OCI-LY7 (cell line): ENCODE data around the gene SYNM. TPM values are rescaled to one million over a fixed set of nuclear protein-coding genes. Genes with fewer than 3 reads are reported as not detected.
A peak's percentile ranks its signal among the peaks of the same experiment; 100 is the strongest.

Experiments used
- BruUV-seq: library from RNA; stranded (reverse); fragments of 400-500 nt; replicated peaks from 2 replicates; lab custom pipeline; 2021; lab: Mats Ljungman, UMichigan
- CTCF ChIA-PET: fragments of 300-600 bp; sonication (Branson Sonifier 250); formaldehyde crosslinking; loops from one replicate; lab custom pipeline; 2022; ENCODE audit warnings: antibody characterized with exemption; ENCODE audit not compliant: unreplicated experiment; lab: Charles Lee
- POLR2A ChIA-PET: fragments of 300-600 bp; sonication (Branson Sonifier 250); formaldehyde crosslinking; loops from one replicate; lab custom pipeline; 2022; ENCODE audit warnings: antibody characterized with exemption; lab: Charles Lee
- DNase-seq: peaks from one replicate; pipeline ENCODE4 v3.0.0-alpha.2; 2015; ENCODE audit warnings: low spot score
- H2AFZ ChIP-seq: fragments of 200-600 bp; sonication (generic), shearing (Covaris generic); 2 replicates; pipeline ENCODE4 v1.6.1; 2014; ENCODE audit warnings: mild to moderate bottlenecking, antibody characterized with exemption, low read length, moderate library complexity
- H3K27ac ChIP-seq: fragments of 200-600 bp; sonication (generic); 2 replicates; pipeline ENCODE4 v1.5.1; 2014; ENCODE audit warnings: mixed run types, low read depth, mild to moderate bottlenecking, moderate library complexity, low read length, inconsistent platforms; ENCODE audit not compliant: poor library complexity, severe bottlenecking
- H3K36me3 ChIP-seq: fragments of 200-600 bp; sonication (generic); 2 replicates; pipeline ENCODE4 v1.6.1; 2014; ENCODE audit warnings: mild to moderate bottlenecking, antibody characterized with exemption, low read length, moderate library complexity, mixed read lengths; ENCODE audit not compliant: insufficient read depth
- H3K4me1 ChIP-seq: fragments of 200-600 bp; sonication (generic); 2 replicates; pipeline ENCODE4 v1.5.1; 2014; ENCODE audit warnings: mild to moderate bottlenecking, low read length; ENCODE audit not compliant: insufficient read depth, poor library complexity, severe bottlenecking
- H3K4me2 ChIP-seq: fragments of 200-600 bp; sonication (generic); 2 replicates; pipeline ENCODE4 v1.6.1; 2014; ENCODE audit warnings: mild to moderate bottlenecking, low read length
- H3K4me3 ChIP-seq: fragments of 200-600 bp; sonication (generic); 2 replicates; pipeline ENCODE4 v1.5.1; 2014; ENCODE audit warnings: mild to moderate bottlenecking, low read depth, low read length; ENCODE audit not compliant: poor library complexity, severe bottlenecking
- H3K79me2 ChIP-seq: fragments of 200-600 bp; sonication (generic); 2 replicates; pipeline ENCODE4 v1.6.1; 2016; ENCODE audit warnings: low read depth, mild to moderate bottlenecking, low read length, moderate library complexity, mixed read lengths; ENCODE audit not compliant: insufficient read depth
- H3K9me2 ChIP-seq: fragments of 200-600 bp; sonication (generic); 2 replicates; pipeline ENCODE4 v1.6.1; 2016; ENCODE audit warnings: mild to moderate bottlenecking, low read length, mixed read lengths; ENCODE audit not compliant: insufficient read depth
- H3K9me3 ChIP-seq: fragments of 200-600 bp; sonication (generic); 2 replicates; pipeline ENCODE4 v1.6.1; 2014; ENCODE audit warnings: mild to moderate bottlenecking, mixed run types, low read length, mixed read lengths
- H4K20me1 ChIP-seq: fragments of 200-600 bp; sonication (generic); 2 replicates; pipeline ENCODE4 v1.6.1; 2014; ENCODE audit warnings: mild to moderate bottlenecking, antibody characterized with exemption, low read length, moderate library complexity, mixed read lengths; ENCODE audit not compliant: insufficient read depth
- EZH2phosphoT487 ChIP-seq: fragments of 200-600 bp; sonication (generic); IDR thresholded peaks from 2 replicates; pipeline ENCODE4 v1.6.1; 2018; ENCODE audit warnings: low read depth, borderline replicate concordance, mild to moderate bottlenecking, mixed run types, antibody characterized with exemption, low read length, moderate library complexity, mixed read lengths
- intact Hi-C: fragments of 100-400 bp; cut with micrococcal nuclease; formaldehyde crosslinking; loops from one replicate; pipeline ENCODE4 v1.10.0; 2022; ENCODE audit not compliant: unreplicated experiment
- total RNA-seq, 2 experiments: library from RNA; depleted of rRNA in 1 of 2; stranded (reverse); fragments of >200 nt in 1 of 2; shearing (Covaris generic) in 1 of 2; gene quantifications; 2 replicates each; pipeline ENCODE4 v1.2.3, GENCODE V29; 2014 to 2022
- TF ChIP-seq, protein P1 (sequence below): fragments of 200-600 bp; sonication (generic); conservative IDR thresholded peaks from 2 replicates; pipeline ENCODE4 v1.5.1; 2014; ENCODE audit warnings: mild to moderate bottlenecking, antibody characterized with exemption, low read length, moderate library complexity, mixed read lengths

SYNM gene
- total RNA-seq, 2 experiments from 2014 or later = 0.08 to 0.41 TPM

DNA sequence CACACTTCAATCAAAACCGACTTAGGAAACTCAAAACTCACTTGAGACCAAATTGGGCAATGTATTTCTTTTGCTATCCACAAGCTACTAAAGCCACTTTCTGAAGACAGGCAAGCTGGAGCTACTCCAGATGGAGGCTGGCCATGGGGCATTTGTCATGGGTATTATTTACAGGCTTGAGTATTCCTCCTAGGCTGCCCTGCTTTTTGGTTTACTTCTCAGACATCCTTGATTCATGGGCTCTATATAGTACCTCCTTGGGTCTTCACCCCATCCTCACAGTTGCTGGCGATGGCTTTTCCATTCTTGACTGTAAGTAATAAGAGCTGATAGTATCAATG lies 18.6 kb upstream of the SYNM start:
- H3K79me2 ChIP-seq = no peaks in the 10 kb centered on the region
- no peaks in the 10 kb centered on the region for H3K36me3 ChIP-seq
- BruUV-seq = no TSS peak
- POLR2A ChIA-PET = interaction anchor here (0.9 kb wide), 1 partner anchor 29 kb away, joined by 3 read pairs; no protein-coding TSS in a partner anchor
- intact Hi-C loops = no loop called here
- no peaks in the 10 kb centered on the region for H3K9me3 ChIP-seq
- no peak overlapping the region for H2AFZ ChIP-seq
- no peaks in the 10 kb centered on the region for H4K20me1 ChIP-seq
- DNase-seq = no peak
- no peak for TF ChIP-seq EZH2phosphoT487
- TF ChIP-seq, protein P1, sequence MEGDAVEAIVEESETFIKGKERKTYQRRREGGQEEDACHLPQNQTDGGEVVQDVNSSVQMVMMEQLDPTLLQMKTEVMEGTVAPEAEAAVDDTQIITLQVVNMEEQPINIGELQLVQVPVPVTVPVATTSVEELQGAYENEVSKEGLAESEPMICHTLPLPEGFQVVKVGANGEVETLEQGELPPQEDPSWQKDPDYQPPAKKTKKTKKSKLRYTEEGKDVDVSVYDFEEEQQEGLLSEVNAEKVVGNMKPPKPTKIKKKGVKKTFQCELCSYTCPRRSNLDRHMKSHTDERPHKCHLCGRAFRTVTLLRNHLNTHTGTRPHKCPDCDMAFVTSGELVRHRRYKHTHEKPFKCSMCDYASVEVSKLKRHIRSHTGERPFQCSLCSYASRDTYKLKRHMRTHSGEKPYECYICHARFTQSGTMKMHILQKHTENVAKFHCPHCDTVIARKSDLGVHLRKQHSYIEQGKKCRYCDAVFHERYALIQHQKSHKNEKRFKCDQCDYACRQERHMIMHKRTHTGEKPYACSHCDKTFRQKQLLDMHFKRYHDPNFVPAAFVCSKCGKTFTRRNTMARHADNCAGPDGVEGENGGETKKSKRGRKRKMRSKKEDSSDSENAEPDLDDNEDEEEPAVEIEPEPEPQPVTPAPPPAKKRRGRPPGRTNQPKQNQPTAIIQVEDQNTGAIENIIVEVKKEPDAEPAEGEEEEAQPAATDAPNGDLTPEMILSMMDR = no peak
- H3K9me2 ChIP-seq = no peaks in the 10 kb centered on the region
- peaks cover 16% of the 10 kb centered on the region for H3K4me1 ChIP-seq
- no peak overlapping the region for H3K4me3 ChIP-seq
- no peak overlapping the region for H3K27ac ChIP-seq
- no peak overlapping the region for H3K4me2 ChIP-seq
- CTCF ChIA-PET = no interaction called here

DNA sequence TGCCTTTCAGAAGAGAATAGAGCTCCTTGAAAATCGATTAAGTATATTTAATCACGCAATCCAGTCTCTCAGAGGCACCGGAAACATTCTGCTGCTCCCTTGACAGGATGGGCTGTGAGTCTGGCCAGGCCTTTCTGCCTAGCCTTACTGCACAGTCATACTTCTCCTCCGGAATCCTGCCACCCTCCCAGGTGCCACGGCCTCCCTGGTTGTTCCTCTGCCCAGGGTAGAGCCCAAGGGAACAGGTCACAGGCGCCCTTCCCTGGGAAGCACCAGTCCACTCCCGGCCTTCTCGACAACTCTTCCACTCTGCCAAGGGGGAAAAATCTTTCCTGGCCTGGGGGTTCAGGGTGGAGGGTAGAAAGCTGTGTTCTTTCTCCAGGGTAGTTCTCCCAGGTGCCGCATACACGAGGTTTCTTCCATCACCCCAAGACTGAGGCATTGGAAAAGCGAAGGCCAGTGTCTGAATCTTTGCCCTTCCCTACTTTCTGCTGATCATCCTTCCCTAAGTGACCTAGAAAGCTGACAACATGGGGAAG lies 17.4 kb upstream of the SYNM start:
- CTCF ChIA-PET = no interaction called here
- TF ChIP-seq, protein P1 = no peak
- no peak for TF ChIP-seq EZH2phosphoT487

DNA sequence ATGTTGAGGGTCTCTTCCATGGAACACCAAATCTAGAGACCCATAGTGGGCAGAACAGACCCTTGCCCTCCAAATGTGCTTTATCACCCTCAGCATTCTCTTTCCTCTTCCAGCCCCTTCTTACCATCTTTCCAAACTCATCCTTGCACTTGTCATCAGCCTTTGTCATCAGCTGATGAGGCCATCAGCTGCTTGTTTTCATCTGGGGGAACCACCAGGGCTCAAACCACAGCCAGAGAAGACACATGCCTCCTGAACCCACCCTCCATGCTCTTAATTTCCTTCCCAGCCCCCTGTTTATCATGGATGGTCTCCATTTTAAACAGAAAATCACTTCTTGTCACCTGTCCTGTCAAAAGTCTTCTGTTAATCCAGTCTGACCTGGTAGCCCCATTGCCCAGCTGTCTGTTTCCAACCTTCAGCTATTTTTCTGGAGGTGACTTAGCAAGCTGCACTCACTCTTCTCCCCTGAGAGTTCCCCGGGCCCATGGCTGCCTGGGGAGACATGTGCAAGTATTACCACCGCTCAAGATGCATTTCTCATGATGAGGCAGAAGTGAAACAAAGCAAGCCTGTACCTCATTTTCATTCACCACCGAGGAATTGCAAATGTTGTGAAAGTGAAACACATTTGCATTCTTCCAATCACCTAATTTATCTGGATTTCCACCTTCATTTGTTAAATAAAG lies 14.7 kb upstream of the SYNM start:
- CTCF ChIA-PET = no interaction called here
- H3K36me3 ChIP-seq = no peaks in the 10 kb centered on the region
- H3K4me1 ChIP-seq = peaks cover 16% of the 10 kb centered on the region
- H3K4me3 ChIP-seq = peak overlapping the region; percentile 6
- H2AFZ ChIP-seq = peak overlapping the region; percentile 59; the same call in 1 of the 2 replicates
- POLR2A ChIA-PET = interaction anchor here (1.3 kb wide), 1 partner anchor 13 kb away, joined by 3 read pairs; no protein-coding TSS in a partner anchor
- BruUV-seq = no TSS peak
- DNase-seq = peak; percentile 82
- no peaks in the 10 kb centered on the region for H3K9me2 ChIP-seq
- TF ChIP-seq EZH2phosphoT487 = no peak
- TF ChIP-seq, protein P1 = no peak
- peak overlapping the region; percentile 58 for H3K27ac ChIP-seq
- peak overlapping the region; percentile 59 for H3K4me2 ChIP-seq
- no peaks in the 10 kb centered on the region for H3K9me3 ChIP-seq
- intact Hi-C loops = no loop called here
- no peaks in the 10 kb centered on the region for H3K79me2 ChIP-seq
- H4K20me1 ChIP-seq = no peaks in the 10 kb centered on the region

More for the DNA sequence above, 17.4 kb upstream of the SYNM start:
- Histone ChIP-seq H3K4me2 (no peak overlapping the region), H3K4me1 (peaks cover 16% of the 10 kb centered on the region), H4K20me1 (no peaks in the 10 kb centered on the region), H3K36me3 (no peaks in the 10 kb centered on the region), H3K9me3 (no peaks in the 10 kb centered on the region), H3K4me3 (no peak overlapping the region), H3K79me2 (no peaks in the 10 kb centered on the region), H3K27ac (no peak overlapping the region), H3K9me2 (no peaks in the 10 kb centered on the region), H2AFZ (no peak overlapping the region)
- BruUV-seq = no TSS peak
- DNase-seq = no peak
- intact Hi-C loops = no loop called here
- POLR2A ChIA-PET = no interaction called here
